GM18498 (cell line): ENCODE results near the gene MYBBP1A.

Experiments
- ATAC-seq: cut with Tn5 transposase; IDR thresholded peaks from one replicate; pipeline ENCODE4 v1.9.1; 2021; ENCODE audit warnings: mild to moderate bottlenecking, moderate library complexity; ENCODE audit not compliant: unreplicated experiment

MYBBP1A gene

GRCh38 chr17:4537451-4538235 is 17.5 kb downstream of the MYBBP1A start:
- no peak for ATAC-seq

GRCh38 chr17:4536742-4537411 is 18.3 kb downstream of the MYBBP1A start:
- ATAC-seq, result no peak

- no peak for ATAC-seq
These were observed 18.9 kb downstream of the MYBBP1A start for GRCh38 chr17:4536259-4536741.

GRCh38 chr17:4535667-4536258 is 19.4 kb downstream of the MYBBP1A start:
- no peak for ATAC-seq

- no peak for ATAC-seq
These were observed 20.1 kb downstream of the MYBBP1A start for GRCh38 chr17:4534928-4535666.

GRCh38 chr17:4534515-4534914 is 20.7 kb downstream of the MYBBP1A start:
- ATAC-seq, result no peak

- no peak for ATAC-seq
These were observed 21.4 kb downstream of the MYBBP1A start for GRCh38 chr17:4533523-4534504.

GRCh38 chr17:4532860-4533522 is 22.2 kb downstream of the MYBBP1A start:
- no peak for ATAC-seq

GRCh38 chr17:4531988-4532736 is 23.0 kb downstream of the MYBBP1A start:
- ATAC-seq, result no peak

GRCh38 chr17:4530799-4531730 is 24.1 kb downstream of the MYBBP1A start:
- no peak for ATAC-seq

GRCh38 chr17:4529533-4530152 is 25.5 kb downstream of the MYBBP1A start:
- no peak for ATAC-seq

- no peak for ATAC-seq
These were observed 27.5 kb downstream of the MYBBP1A start for GRCh38 chr17:4527566-4528125.

GRCh38 chr17:4527134-4527533 is 28.1 kb downstream of the MYBBP1A start:
- no peak for ATAC-seq

GRCh38 chr17:4525691-4526397 is 29.3 kb downstream of the MYBBP1A start:
- ATAC-seq, result no peak

- ATAC-seq, result no peak
These were observed 31.2 kb downstream of the MYBBP1A start for GRCh38 chr17:4523946-4524345.

GRCh38 chr17:4522661-4523060 is 32.5 kb downstream of the MYBBP1A start:
- no peak for ATAC-seq
